Retina (tissue), 1 donor: ENCODE data around the gene TACO1.

Source experiments
- DNase-seq: peaks from one replicate; pipeline ENCODE4 v3.0.0-alpha.2; 2016

The TACO1 gene

DNA sequence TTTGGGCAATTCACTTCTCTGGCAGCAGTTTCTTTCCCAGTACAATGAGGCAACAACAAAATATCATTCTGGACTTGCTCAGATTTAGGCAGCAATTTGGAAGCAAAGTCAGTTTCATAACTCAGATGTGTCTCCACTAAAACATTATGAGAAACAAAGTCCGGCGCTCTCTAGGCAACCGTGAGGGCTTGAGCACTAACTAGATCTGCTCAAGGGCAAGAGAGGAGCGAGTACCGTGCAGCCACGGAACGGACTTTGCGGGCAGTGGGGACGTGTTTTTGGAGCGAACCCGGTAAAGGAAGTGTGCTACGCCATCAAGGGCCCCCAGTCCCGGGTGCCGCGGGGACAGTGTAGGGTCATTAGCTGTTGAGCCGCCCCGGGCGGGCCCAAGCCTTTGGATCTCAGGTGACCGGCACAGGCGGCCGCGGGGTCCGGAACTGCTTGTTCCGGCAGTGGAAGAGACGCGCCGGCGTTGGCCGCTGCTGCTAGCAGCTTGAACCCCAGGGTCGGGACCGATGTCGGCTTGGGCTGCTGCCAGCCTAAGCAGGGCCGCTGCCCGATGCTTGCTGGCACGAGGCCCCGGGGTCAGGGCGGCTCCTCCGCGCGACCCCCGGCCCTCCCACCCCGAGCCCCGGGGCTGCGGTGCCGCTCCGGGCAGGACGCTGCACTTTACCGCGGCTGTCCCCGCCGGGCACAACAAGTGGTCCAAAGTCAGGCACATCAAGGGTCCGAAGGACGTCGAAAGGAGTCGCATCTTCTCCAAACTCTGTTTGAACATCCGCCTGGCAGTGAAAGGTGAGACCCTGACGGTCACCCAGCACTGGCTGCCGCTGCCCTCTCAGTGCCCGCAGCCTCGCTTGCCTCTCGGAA is at the start of gene TACO1:
Gene TACO1 (plus strand): TSS at position 327 of the 870 bp plus-strand sequence. CDS start 189 bp downstream, at position 516.
- DNase-seq, result peak; percentile 92

GRCh38 chr17:63552211-63552610 is 48.5 kb upstream of the TACO1 start:
- no peak for DNase-seq

GRCh38 chr17:63555500-63556156 is 45.1 kb upstream of the TACO1 start:
- no peak for DNase-seq

DNA sequence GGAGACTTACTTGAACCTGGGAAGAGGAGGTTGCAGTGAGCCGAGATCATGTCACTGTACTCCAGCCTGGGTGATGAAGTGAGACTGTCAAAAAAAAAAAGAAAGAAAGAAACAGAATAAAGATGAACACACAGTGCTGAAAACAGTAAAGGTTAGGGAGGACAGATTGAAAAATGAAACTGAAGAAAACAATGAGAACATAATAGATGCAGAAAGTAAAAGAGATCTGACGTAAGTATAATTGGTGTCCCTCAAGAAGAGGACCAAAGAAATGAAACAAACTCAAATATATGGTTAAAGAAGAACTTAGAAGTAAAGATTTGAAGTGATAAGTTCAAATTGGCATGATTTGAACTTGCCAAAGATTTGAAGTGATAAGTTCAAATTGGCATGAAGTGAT is 43.3 kb upstream of the TACO1 start:
- no peak for DNase-seq

DNA sequence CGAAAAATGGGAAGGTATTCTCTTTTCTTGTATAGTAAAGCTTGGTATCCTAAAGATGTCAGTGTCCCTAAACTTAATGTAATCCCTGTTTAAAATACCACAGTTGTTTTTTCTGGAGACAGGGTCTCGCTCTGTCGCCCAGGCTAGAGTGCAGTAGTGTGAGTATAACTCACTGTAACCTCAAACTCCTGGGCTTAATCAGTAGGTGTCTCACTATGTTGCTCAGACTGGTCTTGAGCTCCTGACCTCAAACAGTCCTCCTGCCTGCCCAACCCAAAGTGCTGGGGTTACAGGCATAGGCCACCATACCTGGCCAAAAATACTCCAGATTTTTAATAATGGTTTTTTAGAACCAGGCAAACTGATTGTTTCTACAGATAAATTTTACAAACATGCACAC is 42.3 kb upstream of the TACO1 start:
- DNase-seq, result no peak

- DNase-seq, result no peak
These were observed 38.9 kb upstream of the TACO1 start for GRCh38 chr17:63561819-63562218.

- DNase-seq, result no peak
These were observed 37.4 kb upstream of the TACO1 start for GRCh38 chr17:63563339-63563738.

GRCh38 chr17:63564562-63564961 is 36.1 kb upstream of the TACO1 start:
- DNase-seq, result no peak

DNA sequence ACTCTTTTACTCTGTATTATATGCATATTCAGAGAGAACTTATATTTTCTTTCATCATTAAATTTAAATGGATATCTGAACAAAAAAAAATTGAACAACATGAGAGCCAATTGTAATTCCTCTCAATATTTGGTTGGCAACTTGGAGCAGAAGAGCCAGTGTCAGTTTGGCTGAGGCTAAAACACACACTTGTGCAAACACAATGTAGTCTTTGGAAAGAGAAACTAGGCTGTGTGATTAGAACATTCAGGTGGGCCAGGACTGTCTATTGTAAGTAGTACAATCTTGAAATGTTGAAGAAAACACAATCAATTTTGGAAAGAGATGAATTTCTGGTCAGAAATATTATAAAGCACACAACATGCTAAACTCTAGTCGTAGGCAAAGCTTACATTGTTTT is 33.5 kb upstream of the TACO1 start:
- no peak for DNase-seq

DNA sequence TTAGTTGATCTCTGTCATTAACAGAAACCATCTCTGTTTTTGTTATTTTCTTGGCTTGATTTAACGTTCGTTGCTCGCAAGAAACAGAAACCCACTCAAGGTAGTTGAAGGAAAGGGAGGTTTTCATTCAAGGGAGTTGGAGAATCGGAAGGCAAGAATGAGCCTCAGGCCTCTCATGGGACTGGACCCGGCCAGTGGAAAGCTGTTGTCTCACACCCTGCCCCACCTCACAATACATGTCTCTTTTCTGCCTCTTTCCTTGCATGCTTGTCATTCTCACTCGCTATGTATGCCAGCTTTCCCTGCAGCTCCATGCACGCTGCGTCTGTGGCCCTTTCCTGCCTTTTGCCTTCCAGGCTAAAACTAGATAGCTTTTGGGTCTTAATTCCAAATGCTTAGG is 32.1 kb upstream of the TACO1 start:
- no peak for DNase-seq

GRCh38 chr17:63571632-63572310 is 28.9 kb upstream of the TACO1 start:
- no peak for DNase-seq

- no peak for DNase-seq
These were observed 27.1 kb upstream of the TACO1 start for GRCh38 chr17:63573634-63574033.

GRCh38 chr17:63578027-63578768 is 22.5 kb upstream of the TACO1 start:
- DNase-seq, result no peak

- DNase-seq, result no peak
These were observed 22.0 kb upstream of the TACO1 start for GRCh38 chr17:63578769-63579111.

- DNase-seq, result no peak
These were observed 21.1 kb upstream of the TACO1 start for GRCh38 chr17:63579633-63580032.

- no peak for DNase-seq
These were observed 12.9 kb upstream of the TACO1 start for GRCh38 chr17:63587770-63588169.

DNA sequence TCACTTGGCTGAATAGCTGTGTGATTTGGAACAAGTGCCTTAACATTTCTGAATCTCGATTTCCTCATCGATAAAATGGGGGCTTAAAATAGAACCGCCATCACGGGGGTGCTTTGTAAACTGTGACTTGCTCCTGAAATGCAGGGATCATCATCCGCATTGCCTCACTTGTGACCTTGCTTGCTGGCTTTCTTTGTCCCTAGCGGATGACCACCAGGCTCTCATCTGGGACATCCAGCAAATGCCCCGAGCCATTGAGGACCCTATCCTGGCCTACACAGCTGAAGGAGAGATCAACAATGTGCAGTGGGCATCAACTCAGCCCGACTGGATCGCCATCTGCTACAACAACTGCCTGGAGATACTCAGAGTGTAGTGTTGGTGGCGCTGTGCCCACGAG is 11.9 kb upstream of the TACO1 start:
- DNase-seq, result no peak

DNA sequence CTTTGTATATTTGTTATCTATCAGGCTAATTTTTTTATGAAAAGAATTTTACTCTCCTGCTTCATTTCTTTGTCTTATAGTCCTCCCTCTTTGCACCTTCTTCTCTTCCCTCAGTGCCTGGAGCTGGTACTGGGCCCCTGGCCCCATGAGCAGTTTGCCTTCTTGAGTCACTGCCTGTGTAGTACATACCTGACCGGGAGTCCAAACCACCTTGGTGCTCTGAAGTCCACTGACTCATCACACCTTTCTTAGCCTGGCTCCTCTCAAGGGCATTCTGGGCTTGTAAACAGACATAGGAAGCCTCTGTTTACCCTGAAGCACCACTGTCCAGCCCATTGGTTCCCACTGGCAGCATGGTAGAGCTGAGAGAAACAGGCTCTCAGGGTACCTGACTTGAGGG is 11.0 kb upstream of the TACO1 start:
- DNase-seq, result no peak

DNA sequence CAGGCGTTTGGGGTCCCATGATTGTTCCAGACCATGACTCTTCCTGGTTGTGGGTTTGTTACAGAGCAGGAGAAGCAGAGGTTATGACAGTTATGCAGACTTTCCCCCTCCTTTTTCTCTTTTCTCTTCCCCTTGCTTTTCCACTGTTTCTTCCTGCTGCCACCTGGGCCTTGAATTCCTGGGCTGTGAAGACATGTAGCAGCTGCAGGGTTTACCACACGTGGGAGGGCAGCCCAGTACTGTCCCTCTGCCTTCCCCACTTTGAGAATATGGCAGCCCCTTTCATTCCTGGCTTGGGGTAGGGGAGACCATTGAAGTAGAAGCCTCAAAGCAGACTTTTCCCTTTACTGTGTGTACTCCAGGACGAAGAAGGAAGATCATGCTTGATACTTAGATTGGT is 7.9 kb upstream of the TACO1 start:
- DNase-seq, result no peak

GRCh38 chr17:63595132-63595531 is 5.6 kb upstream of the TACO1 start:
- DNase-seq, result no peak

- no peak for DNase-seq
These were observed 3.7 kb upstream of the TACO1 start for GRCh38 chr17:63596856-63597586.

GRCh38 chr17:63598281-63598680 is 2.4 kb upstream of the TACO1 start:
- DNase-seq, result no peak
